Endothelial cell of umbilical vein (primary cell): Measurements from ENCODE around the gene LILRA2.
"Not testable (repeated sequence)": the region's sequence is repeated elsewhere in the genome, so short reads cannot be mapped to it uniquely, and the experiment has no call there.

ENCODE experiments used
- CTCF ChIP-seq, 2 donors: IDR thresholded peaks; 1 replicate in 1 of 2; 2 replicates in 1 of 2; pipeline ENCODE4 v1.5.1; 2011; ENCODE audit warnings: low read length in 2 of 2, mild to moderate bottlenecking in 2 of 2, moderate library complexity in 2 of 2, control low read depth in 1 of 2, inconsistent platforms in 1 of 2, low read depth in 1 of 2; ENCODE audit not compliant: insufficient read depth in 1 of 2; ENCODE audit errors: extremely low read depth in 1 of 2
- EZH2 ChIP-seq: IDR thresholded peaks from 2 replicates; pipeline ENCODE4 v1.6.1; 2012; ENCODE audit warnings: borderline replicate concordance, low read depth, mild to moderate bottlenecking, moderate library complexity, low read length, inconsistent platforms; ENCODE audit not compliant: severe bottlenecking
- FOS ChIP-seq: IDR thresholded peaks from 2 replicates; pipeline ENCODE4 v1.6.1; 2011; ENCODE audit warnings: mild to moderate bottlenecking, low read length, moderate library complexity, borderline replicate concordance; ENCODE audit not compliant: insufficient read depth
- GATA2 ChIP-seq: IDR thresholded peaks from 2 replicates; pipeline ENCODE4 v1.7.0; 2011; ENCODE audit warnings: low read depth, mild to moderate bottlenecking, moderate library complexity, mixed read lengths, low read length; ENCODE audit not compliant: insufficient read length, insufficient read depth
- MYC ChIP-seq: IDR thresholded peaks from one replicate; pipeline ENCODE4 v1.6.1; 2011; ENCODE audit warnings: mild to moderate bottlenecking, low read depth, low read length
- POLR2A ChIP-seq: IDR thresholded peaks from 2 replicates; pipeline ENCODE4 v1.6.1; 2012; ENCODE audit warnings: low read depth, mild to moderate bottlenecking, control low read depth, low read length

- not testable (repeated sequence) for TF ChIP-seq CTCF (IDR thresholded peaks at IDR 0.05; ENCODE audit: extremely low read depth in 1 of 2, insufficient read depth in 1 of 2, low read depth in 1 of 2, low read length in 2 of 2); MYC; POLR2A; EZH2; FOS; GATA2
Observed at GRCh38 chr19:54631489-54632337, 58.1 kb downstream of the LILRA2 start.
